GM10847 (cell line): ENCODE results near the gene FHOD3.

Experiments used
- POLR2A ChIP-seq: IDR thresholded peaks from 2 replicates; pipeline ENCODE4 v1.6.1; 2011; ENCODE audit not compliant: insufficient read length; ENCODE audit errors: extremely low read depth

FHOD3 gene

GRCh38 chr18:36825526-36825925 is 528.0 kb downstream of the FHOD3 start:
- TF ChIP-seq POLR2A, result no peak

- no peak for TF ChIP-seq POLR2A
Observed at GRCh38 chr18:36826556-36826955, 529.0 kb downstream of the FHOD3 start.

GRCh38 chr18:36828157-36828629 is 530.7 kb downstream of the FHOD3 start:
- no peak for TF ChIP-seq POLR2A

GRCh38 chr18:36828630-36829361 is 531.3 kb downstream of the FHOD3 start, which contains the start of the genes KIAA1328 and TPGS2:
Gene KIAA1328 (plus strand): TSS chr18:36829127. CDS start chr18:36829139, 12 bp downstream.
Gene TPGS2 (minus strand): TSS chr18:36829002. CDS start chr18:36828767, 235 bp downstream.
- TF ChIP-seq POLR2A, result peak; percentile 44
